IPS-18c (cell line): ENCODE data around the gene MRTFB.
A peak's percentile ranks its signal among the peaks of the same experiment; 100 is the strongest.

ENCODE experiments used
- H3K4me3 ChIP-seq: 2 replicates; pipeline ENCODE4 v1.7.0; 2013; ENCODE audit warnings: low read depth, mild to moderate bottlenecking, low read length, moderate library complexity; ENCODE audit not compliant: insufficient read depth
- H3K9me3 ChIP-seq: one replicate; pipeline ENCODE4 v1.6.1; 2013; ENCODE audit warnings: mild to moderate bottlenecking, low read length, moderate library complexity; ENCODE audit not compliant: control insufficient read depth, insufficient read depth

MRTFB gene

GRCh38 chr16:14301169-14302030 lies 230.3 kb downstream of the MRTFB start:
- peaks cover 2% of the 10 kb centered on the region for H3K9me3 ChIP-seq
- H3K4me3 ChIP-seq, result peak overlapping the region; percentile 52

- Histone ChIP-seq H3K4me3 (peak overlapping the region; percentile 79), H3K9me3 (peaks cover 2% of the 10 kb centered on the region)
Measured at GRCh38 chr16:14302031-14302398, 230.9 kb downstream of the MRTFB start.

GRCh38 chr16:14302399-14303181 lies 231.5 kb downstream of the MRTFB start:
- Histone ChIP-seq H3K4me3 (peak overlapping the region; percentile 79), H3K9me3 (peaks cover 2% of the 10 kb centered on the region)

- Histone ChIP-seq H3K9me3 (peaks cover 2% of the 10 kb centered on the region), H3K4me3 (peak overlapping the region; percentile 79)
Measured at GRCh38 chr16:14303182-14303618, 232.1 kb downstream of the MRTFB start.

GRCh38 chr16:14303639-14304394 lies 232.7 kb downstream of the MRTFB start:
- peaks cover 2% of the 10 kb centered on the region for H3K9me3 ChIP-seq
- peak overlapping the region; percentile 79 for H3K4me3 ChIP-seq

DNA sequence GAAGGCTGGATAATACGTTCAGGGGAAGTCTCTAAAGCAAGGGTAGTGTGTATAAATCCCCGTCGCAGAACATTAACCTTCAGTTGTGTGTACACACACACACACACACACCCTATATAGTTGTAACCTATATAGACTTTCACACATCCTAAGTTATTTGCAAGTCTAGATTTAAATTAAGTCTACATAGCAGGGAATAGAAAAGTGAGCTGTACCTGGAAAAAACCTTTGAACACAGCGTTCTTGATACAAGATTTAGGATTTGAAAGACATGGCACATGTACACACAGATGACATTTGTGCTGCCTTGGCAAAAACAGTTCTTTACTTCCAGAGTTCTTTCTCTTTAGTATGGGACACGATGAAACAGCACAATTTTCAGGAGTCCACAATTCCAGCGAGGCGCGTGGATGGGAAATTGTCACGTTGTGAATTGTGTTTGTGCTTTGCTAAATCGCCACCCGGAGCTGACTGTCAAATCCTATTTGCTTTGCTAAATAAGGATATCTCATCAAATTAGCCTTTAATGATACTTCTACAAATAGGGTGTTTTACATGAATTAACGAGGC lies 233.9 kb downstream of the MRTFB start:
- H3K4me3 ChIP-seq, result no peak overlapping the region
- H3K9me3 ChIP-seq, result peaks cover 2% of the 10 kb centered on the region

GRCh38 chr16:14306485-14307058 lies 235.5 kb downstream of the MRTFB start:
- no peak overlapping the region for H3K4me3 ChIP-seq
- peaks cover 2% of the 10 kb centered on the region for H3K9me3 ChIP-seq

GRCh38 chr16:14307059-14307526 lies 236.0 kb downstream of the MRTFB start:
- no peak overlapping the region for H3K4me3 ChIP-seq
- peaks cover 2% of the 10 kb centered on the region for H3K9me3 ChIP-seq

DNA sequence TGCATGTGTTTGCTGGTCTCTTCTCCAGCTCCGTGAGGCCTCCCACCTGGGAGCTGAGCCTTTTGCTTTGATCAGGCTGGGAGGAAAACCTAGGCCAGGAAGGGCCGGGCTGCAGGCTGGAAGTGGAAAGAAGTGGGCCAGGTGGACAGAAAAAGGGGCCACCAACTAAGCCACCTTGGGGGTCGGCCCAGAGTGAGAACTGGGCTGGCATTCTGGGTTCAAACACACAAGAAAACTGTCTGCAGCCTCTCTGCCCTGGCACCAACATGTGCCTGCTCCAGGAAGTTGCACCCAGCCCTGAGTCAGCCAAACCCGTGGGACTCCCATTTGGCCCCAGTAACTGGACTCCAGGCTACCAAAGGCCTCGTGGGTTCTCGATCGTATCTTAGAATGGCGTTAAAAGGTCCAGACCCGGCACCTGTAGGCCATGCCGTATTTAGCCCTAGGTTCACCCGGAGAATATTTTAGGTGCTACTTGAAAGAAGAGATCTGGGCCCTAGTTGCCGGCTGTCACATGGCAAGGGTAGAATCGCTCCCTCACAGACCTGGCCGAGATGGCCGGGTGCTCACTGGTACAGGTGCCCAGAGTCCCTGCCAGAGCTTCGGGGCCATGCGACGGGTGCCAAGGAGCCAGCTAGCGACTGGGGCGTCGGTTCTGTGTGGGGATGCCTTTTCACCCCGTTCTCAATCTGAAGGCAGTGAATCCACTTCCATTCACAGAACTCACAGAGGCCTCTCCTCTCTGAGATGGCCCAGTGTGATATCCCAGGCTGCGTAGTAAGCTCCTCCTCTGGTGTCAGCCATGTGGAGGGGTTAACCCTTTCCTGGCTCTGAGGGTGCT lies 236.6 kb downstream of the MRTFB start:
- Histone ChIP-seq H3K9me3 (peaks cover 2% of the 10 kb centered on the region), H3K4me3 (no peak overlapping the region; the same call in 1 of the 2 replicates)

DNA sequence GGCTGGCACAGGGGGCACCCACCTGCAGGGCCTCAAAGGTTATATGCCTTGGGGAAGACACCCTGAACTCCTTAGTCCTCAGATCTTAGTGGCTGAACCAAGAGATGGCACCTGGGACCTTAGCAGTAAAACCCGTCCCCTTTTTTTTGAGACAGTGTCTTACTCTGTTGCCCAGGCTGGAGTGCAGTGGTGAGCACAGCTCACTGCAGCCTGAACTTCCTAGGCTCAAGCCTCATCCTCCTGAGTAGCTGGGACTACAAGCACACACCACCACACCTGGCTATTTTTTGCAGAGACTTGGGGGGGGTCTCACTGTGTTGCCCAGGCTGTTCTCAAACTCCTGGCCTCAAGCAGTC lies 237.2 kb downstream of the MRTFB start:
- H3K4me3 ChIP-seq, result no peak overlapping the region

GRCh38 chr16:14309001-14309886 lies 238.1 kb downstream of the MRTFB start:
- Histone ChIP-seq H3K9me3 (no peaks in the 10 kb centered on the region), H3K4me3 (no peak overlapping the region)

More for the DNA sequence above, 237.2 kb downstream of the MRTFB start:
- H3K9me3 ChIP-seq, result no peaks in the 10 kb centered on the region

DNA sequence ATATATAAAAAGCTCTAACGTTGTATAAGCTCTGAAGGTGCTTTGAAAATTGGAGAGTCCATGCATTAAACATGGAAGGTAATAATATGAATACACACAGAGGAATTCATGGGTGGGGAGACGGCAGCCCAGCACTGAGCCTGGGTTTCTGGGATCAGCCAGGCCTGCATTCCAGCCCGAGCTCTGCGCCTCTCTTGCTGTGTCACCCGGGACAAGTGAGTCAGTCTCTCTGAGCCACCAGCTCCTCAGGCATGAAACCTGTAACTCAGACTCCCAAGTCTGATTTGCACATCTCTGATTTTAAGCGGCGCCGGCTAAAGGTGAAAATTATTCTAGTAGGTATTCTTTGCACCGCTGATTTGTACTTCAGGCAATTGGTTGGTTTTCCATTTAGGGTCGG lies 238.8 kb downstream of the MRTFB start:
- H3K4me3 ChIP-seq, result no peak overlapping the region
- no peaks in the 10 kb centered on the region for H3K9me3 ChIP-seq

DNA sequence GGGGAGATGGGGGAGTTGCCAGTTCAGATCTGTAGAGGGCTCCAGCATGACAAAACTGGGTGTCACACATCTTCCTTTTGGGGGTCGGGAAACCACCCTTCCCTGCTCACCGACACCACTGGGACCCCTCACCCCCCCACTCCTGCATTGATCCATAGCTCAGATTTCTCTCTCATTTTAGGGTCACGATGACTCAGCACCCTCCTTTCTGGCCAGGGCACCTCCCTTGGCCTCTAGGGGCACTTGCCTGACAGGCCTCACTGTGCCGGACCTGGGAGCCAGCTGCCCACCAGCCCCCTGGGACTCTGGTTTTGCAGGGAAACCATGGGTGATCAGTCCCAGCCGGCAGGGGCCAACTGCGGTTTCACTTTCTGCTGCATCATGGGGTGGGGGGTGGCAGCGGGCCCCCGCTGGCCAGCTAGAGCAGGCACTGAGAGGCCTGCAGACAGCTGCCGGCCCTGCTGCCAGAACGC lies 239.4 kb downstream of the MRTFB start:
- Histone ChIP-seq H3K9me3 (no peaks in the 10 kb centered on the region), H3K4me3 (no peak overlapping the region)

- no peaks in the 10 kb centered on the region for H3K9me3 ChIP-seq
- H3K4me3 ChIP-seq, result no peak overlapping the region
Measured at GRCh38 chr16:14314116-14314515, 243.0 kb downstream of the MRTFB start.

GRCh38 chr16:14315683-14316320 lies 244.7 kb downstream of the MRTFB start:
- H3K9me3 ChIP-seq, result no peaks in the 10 kb centered on the region
- no peak overlapping the region for H3K4me3 ChIP-seq
